IPS-18a (cell line): Measurements from ENCODE around the gene ENDOD1.

ENCODE experiments used
- H3K27ac ChIP-seq: one replicate; pipeline ENCODE4 v1.5.1; 2013; ENCODE audit warnings: low read length
- H3K27me3 ChIP-seq: one replicate; pipeline ENCODE4 v1.6.1; 2013; ENCODE audit warnings: mild to moderate bottlenecking, low read length; ENCODE audit not compliant: control insufficient read depth, insufficient read depth
- H3K36me3 ChIP-seq: one replicate; pipeline ENCODE4 v1.6.1; 2013; ENCODE audit warnings: low read depth, low read length; ENCODE audit not compliant: control insufficient read depth
- H3K4me1 ChIP-seq: one replicate; pipeline ENCODE4 v1.6.1; 2013; ENCODE audit warnings: low read depth, low read length; ENCODE audit not compliant: control insufficient read depth
- H3K4me3 ChIP-seq: one replicate; pipeline ENCODE4 v1.5.1; 2013; ENCODE audit warnings: low read length
- H3K9ac ChIP-seq: one replicate; pipeline ENCODE4 v1.6.1; 2013; ENCODE audit warnings: mild to moderate bottlenecking, low read length, moderate library complexity
- H3K9me3 ChIP-seq: one replicate; pipeline ENCODE4 v1.6.1; 2013; ENCODE audit warnings: low read depth, low read length; ENCODE audit not compliant: control insufficient read depth

The ENDOD1 gene

DNA sequence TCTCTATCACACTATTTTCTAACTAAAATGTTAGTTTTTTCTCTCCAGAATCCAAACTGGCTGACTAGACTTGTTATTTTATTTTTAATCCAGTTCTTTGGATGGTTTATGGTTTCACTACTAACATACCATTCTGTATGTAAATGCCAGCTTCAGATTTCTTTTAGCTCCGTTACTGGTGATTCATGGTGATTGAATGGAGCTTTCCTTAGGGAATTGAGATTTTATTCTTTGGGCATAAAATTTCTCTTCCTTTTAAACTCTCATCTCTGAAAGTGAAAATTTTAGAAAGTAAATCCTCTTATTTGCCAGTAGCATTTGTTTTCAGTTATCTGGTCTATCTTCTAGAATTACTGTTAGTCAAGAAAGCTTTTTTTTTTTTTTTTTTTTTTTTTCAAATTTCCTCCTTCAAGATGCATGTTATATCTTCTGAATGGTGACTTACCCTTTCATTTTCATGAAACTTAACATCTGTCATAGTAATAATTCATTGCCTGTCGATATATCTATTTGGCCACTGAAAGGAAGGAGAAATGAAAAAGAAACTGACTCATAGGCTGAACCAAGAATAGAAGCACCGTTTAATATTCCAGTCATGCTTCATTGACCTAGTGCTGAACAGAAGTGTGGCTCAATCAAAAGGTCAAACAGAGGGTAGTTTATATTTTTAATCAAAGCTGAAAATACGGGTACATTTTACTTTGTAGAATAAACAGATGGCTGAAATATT lies 6.4 kb downstream of the ENDOD1 start:
- H3K9me3 ChIP-seq = no peaks in the 10 kb centered on the region
- H3K4me3 ChIP-seq = no peak overlapping the region
- H3K36me3 ChIP-seq = no peaks in the 10 kb centered on the region
- H3K27ac ChIP-seq = no peak overlapping the region
- H3K27me3 ChIP-seq = peaks cover 13% of the 10 kb centered on the region
- H3K9ac ChIP-seq = no peak overlapping the region
- peaks cover 4% of the 10 kb centered on the region for H3K4me1 ChIP-seq

GRCh38 chr11:95097209-95097608 lies 7.6 kb downstream of the ENDOD1 start:
- Histone ChIP-seq H3K4me1 (peaks cover 4% of the 10 kb centered on the region), H3K36me3 (no peaks in the 10 kb centered on the region), H3K27me3 (peaks cover 2% of the 10 kb centered on the region), H3K27ac (no peak overlapping the region), H3K9ac (no peak overlapping the region), H3K4me3 (no peak overlapping the region), H3K9me3 (no peaks in the 10 kb centered on the region)

GRCh38 chr11:95098826-95099225 lies 9.2 kb downstream of the ENDOD1 start:
- Histone ChIP-seq H3K9me3 (no peaks in the 10 kb centered on the region), H3K9ac (no peak overlapping the region), H3K27me3 (no peaks in the 10 kb centered on the region), H3K36me3 (no peaks in the 10 kb centered on the region), H3K4me3 (no peak overlapping the region), H3K4me1 (no peaks in the 10 kb centered on the region), H3K27ac (no peak overlapping the region)

GRCh38 chr11:95100191-95100648 lies 10.6 kb downstream of the ENDOD1 start:
- no peak overlapping the region for H3K27ac ChIP-seq
- no peak overlapping the region for H3K9ac ChIP-seq
- H3K27me3 ChIP-seq = no peaks in the 10 kb centered on the region
- H3K36me3 ChIP-seq = no peaks in the 10 kb centered on the region
- no peaks in the 10 kb centered on the region for H3K9me3 ChIP-seq
- no peaks in the 10 kb centered on the region for H3K4me1 ChIP-seq
- H3K4me3 ChIP-seq = no peak overlapping the region

GRCh38 chr11:95100856-95101507 lies 11.3 kb downstream of the ENDOD1 start:
- Histone ChIP-seq H3K9ac (no peak overlapping the region), H3K36me3 (no peaks in the 10 kb centered on the region), H3K4me1 (no peaks in the 10 kb centered on the region), H3K9me3 (no peaks in the 10 kb centered on the region), H3K27ac (no peak overlapping the region), H3K4me3 (no peak overlapping the region), H3K27me3 (no peaks in the 10 kb centered on the region)

- H3K27me3 ChIP-seq = no peaks in the 10 kb centered on the region
- no peaks in the 10 kb centered on the region for H3K9me3 ChIP-seq
- no peak overlapping the region for H3K27ac ChIP-seq
- no peak overlapping the region for H3K9ac ChIP-seq
- H3K36me3 ChIP-seq = no peaks in the 10 kb centered on the region
- peaks cover 2% of the 10 kb centered on the region for H3K4me1 ChIP-seq
- H3K4me3 ChIP-seq = no peak overlapping the region
Observed at GRCh38 chr11:95101935-95102334, 12.3 kb downstream of the ENDOD1 start.

DNA sequence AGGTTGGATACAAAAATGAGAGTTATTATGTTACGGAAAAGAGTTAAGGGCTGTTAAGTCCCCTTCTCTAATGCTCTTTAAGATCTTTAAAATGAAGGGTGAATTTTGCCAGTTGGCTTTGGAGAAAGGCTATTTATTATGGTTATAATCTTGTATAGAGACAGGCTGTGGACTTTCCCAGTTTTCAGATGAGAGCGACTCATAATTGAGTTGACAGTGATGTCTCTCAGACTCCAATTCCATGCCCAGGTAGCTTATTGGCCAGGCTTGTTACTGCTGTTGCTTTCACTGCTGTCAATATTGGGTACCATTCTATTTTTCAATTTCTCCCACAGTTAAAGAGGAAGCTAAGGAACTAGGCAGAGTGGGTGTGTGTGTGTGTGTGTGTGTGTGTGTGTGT lies 13.1 kb downstream of the ENDOD1 start:
- Histone ChIP-seq H3K4me1 (peaks cover 8% of the 10 kb centered on the region), H3K9me3 (no peaks in the 10 kb centered on the region), H3K27ac (no peak overlapping the region), H3K27me3 (no peaks in the 10 kb centered on the region), H3K9ac (no peak overlapping the region), H3K36me3 (no peaks in the 10 kb centered on the region), H3K4me3 (no peak overlapping the region)

DNA sequence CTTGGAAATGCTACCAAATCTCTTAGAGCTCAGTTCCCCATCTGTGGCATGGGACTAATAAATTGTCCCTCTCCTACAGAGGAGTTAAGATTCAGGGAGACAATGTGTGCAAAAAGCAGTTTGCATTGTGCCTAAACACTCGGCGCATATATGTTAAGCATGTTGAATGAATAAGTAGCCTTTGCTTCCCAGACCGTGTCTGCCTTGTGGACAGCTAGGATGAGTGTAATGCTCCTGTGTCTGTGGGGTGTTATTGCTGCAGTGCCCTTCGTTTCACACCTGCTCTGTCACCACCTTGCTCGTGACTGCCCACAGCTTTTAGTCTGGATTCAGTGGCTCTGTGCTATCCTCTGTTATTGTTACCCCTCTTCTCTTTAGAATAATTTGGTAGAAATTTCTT lies 14.1 kb downstream of the ENDOD1 start:
- H3K36me3 ChIP-seq = no peaks in the 10 kb centered on the region
- no peak overlapping the region for H3K9ac ChIP-seq
- no peak overlapping the region for H3K4me3 ChIP-seq
- no peaks in the 10 kb centered on the region for H3K9me3 ChIP-seq
- no peaks in the 10 kb centered on the region for H3K27me3 ChIP-seq
- peaks cover 11% of the 10 kb centered on the region for H3K4me1 ChIP-seq
- H3K27ac ChIP-seq = no peak overlapping the region

- Histone ChIP-seq H3K27ac (no peak overlapping the region), H3K9me3 (no peaks in the 10 kb centered on the region), H3K27me3 (no peaks in the 10 kb centered on the region), H3K4me3 (no peak overlapping the region), H3K36me3 (no peaks in the 10 kb centered on the region), H3K4me1 (peaks cover 11% of the 10 kb centered on the region), H3K9ac (no peak overlapping the region)
Observed at GRCh38 chr11:95104121-95104830, 14.6 kb downstream of the ENDOD1 start.

- H3K27ac ChIP-seq = no peak overlapping the region
- no peak overlapping the region for H3K4me3 ChIP-seq
- no peaks in the 10 kb centered on the region for H3K9me3 ChIP-seq
- H3K4me1 ChIP-seq = peaks cover 11% of the 10 kb centered on the region
- H3K36me3 ChIP-seq = no peaks in the 10 kb centered on the region
- H3K9ac ChIP-seq = no peak overlapping the region
- H3K27me3 ChIP-seq = no peaks in the 10 kb centered on the region
Observed at GRCh38 chr11:95104856-95105255, 15.2 kb downstream of the ENDOD1 start.

DNA sequence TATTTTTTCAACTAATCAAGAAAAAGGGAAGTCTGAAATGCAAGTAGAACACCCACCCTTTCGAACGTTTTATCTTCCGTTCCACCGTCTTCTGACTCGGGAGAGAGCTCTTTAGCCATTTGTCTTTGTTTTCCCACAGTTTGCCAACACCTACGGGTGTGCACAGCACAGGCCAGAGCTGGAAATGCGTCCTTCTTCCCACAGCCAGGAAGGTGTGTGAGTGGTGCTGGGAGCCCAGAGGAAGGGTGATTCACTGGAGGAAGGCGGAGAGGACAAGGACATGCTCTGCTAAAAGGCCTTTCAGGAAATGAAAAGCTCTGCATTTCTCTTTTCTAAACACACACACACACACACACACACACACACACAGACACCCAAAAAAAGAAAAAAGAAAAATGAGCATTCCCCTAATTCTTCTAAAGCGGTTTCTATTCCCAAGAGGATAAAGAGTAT lies 18.5 kb downstream of the ENDOD1 start:
- no peaks in the 10 kb centered on the region for H3K9me3 ChIP-seq
- no peaks in the 10 kb centered on the region for H3K36me3 ChIP-seq
- H3K4me3 ChIP-seq = no peak overlapping the region
- no peak overlapping the region for H3K9ac ChIP-seq
- H3K4me1 ChIP-seq = peaks cover 11% of the 10 kb centered on the region
- no peak overlapping the region for H3K27ac ChIP-seq
- no peaks in the 10 kb centered on the region for H3K27me3 ChIP-seq
